IMR-90 (cell line): ENCODE results near the gene VGLL2. TPM values are rescaled to one million over a fixed set of nuclear protein-coding genes. Genes with fewer than 3 reads are reported as not detected.

Source experiments
- ATAC-seq: fragments of 200-7000 bp; cut with Tn5 transposase; 2 replicates; pipeline ENCODE4 v1.9.1; 2020; ENCODE audit warnings: low read depth, mild to moderate bottlenecking, moderate library complexity
- BruUV-seq: library from RNA; stranded (reverse); fragments of 400-500 nt; replicated peaks from 2 replicates; lab custom pipeline; 2021; lab: Mats Ljungman, UMichigan
- CTCF ChIA-PET: fragments of 300-600 bp; formaldehyde crosslinking; extraction: SDS; loops from one replicate; lab custom pipeline; 2021; ENCODE audit warnings: antibody characterized with exemption; lab: Yijun Ruan, JAX
- POLR2A ChIA-PET: fragments of 300-600 bp; sonication (Branson Sonifier 250); formaldehyde crosslinking; loops from one replicate; lab custom pipeline; 2022; ENCODE audit warnings: antibody characterized with exemption; ENCODE audit not compliant: unreplicated experiment; lab: Charles Lee
- DNase-seq: peaks from one replicate; pipeline ENCODE4 v3.0.0; 2013
- H2AFZ ChIP-seq: replicated peaks from 2 replicates; pipeline ENCODE3; 2013; ENCODE audit warnings: low read length, mild to moderate bottlenecking; ENCODE audit not compliant: poor library complexity
- H2AK5ac ChIP-seq: 2 replicates; pipeline ENCODE4 v1.6.1; 2013; ENCODE audit warnings: low read depth, low read length, inconsistent platforms
- H2AK9ac ChIP-seq: replicated peaks from 2 replicates; pipeline ENCODE3; 2013; ENCODE audit warnings: mild to moderate bottlenecking, low read depth, low read length, moderate library complexity; ENCODE audit not compliant: poor library complexity
- H2BK120ac ChIP-seq: 2 replicates; pipeline ENCODE4 v1.6.1; 2013; ENCODE audit warnings: low read depth, low read length, inconsistent platforms
- H2BK15ac ChIP-seq: 3 replicates; pipeline ENCODE4 v1.6.1; 2013; ENCODE audit warnings: low read depth, low read length, inconsistent platforms
- H2BK20ac ChIP-seq: 2 replicates; pipeline ENCODE4 v1.6.1; 2013; ENCODE audit warnings: low read depth, mild to moderate bottlenecking, inconsistent platforms, low read length, moderate library complexity
- H2BK5ac ChIP-seq: 2 replicates; pipeline ENCODE4 v1.6.1; 2013; ENCODE audit warnings: mild to moderate bottlenecking, low read depth, low read length, inconsistent platforms; ENCODE audit not compliant: poor library complexity, severe bottlenecking
- H3K14ac ChIP-seq: replicated peaks from 2 replicates; pipeline ENCODE4 v1.6.1; 2013; ENCODE audit warnings: low read depth, low read length, inconsistent platforms
- H3K18ac ChIP-seq: 2 replicates; pipeline ENCODE4 v1.6.1; 2013; ENCODE audit warnings: low read depth, low read length, control low read depth
- H3K23ac ChIP-seq: 2 replicates; pipeline ENCODE4 v1.6.1; 2013; ENCODE audit warnings: low read depth, low read length, inconsistent platforms
- H3K27ac ChIP-seq: 2 replicates; pipeline ENCODE4 v1.5.1; 2013; ENCODE audit warnings: mild to moderate bottlenecking, control low read depth, low read length; ENCODE audit not compliant: insufficient read depth
- H3K27me3 ChIP-seq: 2 replicates; pipeline ENCODE4 v1.6.1; 2013; ENCODE audit warnings: low read length; ENCODE audit not compliant: control insufficient read depth, insufficient read depth
- H3K36me3 ChIP-seq: 2 replicates; pipeline ENCODE4 v1.6.1; 2013; ENCODE audit warnings: low read length, mixed read lengths; ENCODE audit not compliant: control insufficient read depth, insufficient read depth
- H3K4ac ChIP-seq: 2 replicates; pipeline ENCODE4 v1.6.1; 2013; ENCODE audit warnings: low read depth, low read length, inconsistent platforms
- H3K4me1 ChIP-seq: 2 replicates; pipeline ENCODE4 v1.6.1; 2013; ENCODE audit warnings: low read length, mixed read lengths; ENCODE audit not compliant: control insufficient read depth, insufficient read depth
- H3K4me2 ChIP-seq: 2 replicates; pipeline ENCODE4 v1.6.1; 2013; ENCODE audit warnings: low read depth, mild to moderate bottlenecking, control low read depth, low read length, moderate library complexity
- H3K4me3 ChIP-seq: 2 replicates; pipeline ENCODE4 v1.5.1; 2013; ENCODE audit warnings: low read depth, mild to moderate bottlenecking, control low read depth, low read length, moderate library complexity; ENCODE audit not compliant: insufficient read depth
- H3K56ac ChIP-seq: 2 replicates; pipeline ENCODE4 v1.6.1; 2013; ENCODE audit warnings: low read length, inconsistent platforms; ENCODE audit not compliant: insufficient read depth; ENCODE audit errors: extremely low read depth
- H3K79me1 ChIP-seq, 2 experiments: 2 replicates each; pipeline ENCODE4 v1.6.1; 2013; ENCODE audit warnings: low read length in 2 of 2, inconsistent platforms in 1 of 2, low read depth in 1 of 2
- H3K9ac ChIP-seq: 2 replicates; pipeline ENCODE4 v1.6.1; 2013; ENCODE audit warnings: low read depth, low read length, control low read depth
- H3K9me1 ChIP-seq: 2 replicates; pipeline ENCODE4 v1.6.1; 2013; ENCODE audit warnings: low read length, inconsistent platforms; ENCODE audit not compliant: insufficient read depth
- H3K9me3 ChIP-seq: 2 replicates; pipeline ENCODE4 v1.6.1; 2013; ENCODE audit warnings: low read length; ENCODE audit not compliant: control insufficient read depth, insufficient read depth
- H4K20me1 ChIP-seq: 2 replicates; pipeline ENCODE4 v1.6.1; 2013; ENCODE audit warnings: low read length, inconsistent platforms; ENCODE audit not compliant: insufficient read depth
- H4K5ac ChIP-seq: 2 replicates; pipeline ENCODE4 v1.6.1; 2013; ENCODE audit warnings: mild to moderate bottlenecking, low read depth, low read length, control low read depth
- H4K8ac ChIP-seq, 2 experiments: 2 replicates each; pipeline ENCODE4 v1.6.1; 2013; ENCODE audit warnings: low read depth in 2 of 2, low read length in 2 of 2, control low read depth in 1 of 2, inconsistent platforms in 1 of 2
- H4K91ac ChIP-seq: 2 replicates; pipeline ENCODE4 v1.6.1; 2013; ENCODE audit warnings: low read depth, low read length, inconsistent platforms; ENCODE audit not compliant: insufficient read depth
- BHLHE40 ChIP-seq: fragments of 150-350 bp; IDR thresholded peaks from 2 replicates; pipeline ENCODE4 v1.6.1; 2016; ENCODE audit warnings: mild to moderate bottlenecking, low read depth, low read length
- CEBPB ChIP-seq: IDR thresholded peaks from 2 replicates; pipeline ENCODE4 v1.6.1; 2012; ENCODE audit warnings: low read depth, low read length, improper control_type of control experiment
- CHD1 ChIP-seq: IDR thresholded peaks from 2 replicates; pipeline ENCODE4 v1.6.1; 2012; ENCODE audit warnings: low read depth, low read length, improper control_type of control experiment
- FOS ChIP-seq: fragments of 150-350 bp; IDR thresholded peaks from 2 replicates; pipeline ENCODE4 v1.6.1; 2016; ENCODE audit warnings: low read depth, low read length
- MAFK ChIP-seq: IDR thresholded peaks from 2 replicates; pipeline ENCODE4 v1.6.1; 2012; ENCODE audit warnings: low read depth, low read length, improper control_type of control experiment
- MAZ ChIP-seq: IDR thresholded peaks from 2 replicates; pipeline ENCODE4 v1.6.1; 2012; ENCODE audit warnings: low read depth, mild to moderate bottlenecking, low read length, improper control_type of control experiment, moderate library complexity, borderline replicate concordance
- MXI1 ChIP-seq: IDR thresholded peaks from 2 replicates; pipeline ENCODE4 v1.6.1; 2012; ENCODE audit warnings: low read depth, mild to moderate bottlenecking, low read length, moderate library complexity, borderline replicate concordance
- NFE2L2 ChIP-seq: fragments of 150-350 bp; IDR thresholded peaks from 2 replicates; pipeline ENCODE4 v1.6.1; 2016; ENCODE audit warnings: low read depth, mild to moderate bottlenecking, low read length
- POLR2A ChIP-seq: IDR thresholded peaks from 2 replicates; pipeline ENCODE4 v1.6.1; 2012; ENCODE audit warnings: mild to moderate bottlenecking, low read depth, low read length
- RAD21 ChIP-seq: IDR thresholded peaks from 2 replicates; pipeline ENCODE4 v1.6.1; 2012; ENCODE audit warnings: low read length, improper control_type of control experiment
- RCOR1 ChIP-seq: IDR thresholded peaks from 2 replicates; pipeline ENCODE4 v1.6.1; 2012; ENCODE audit warnings: mild to moderate bottlenecking, low read length, improper control_type of control experiment; ENCODE audit not compliant: insufficient replicate concordance
- RFX5 ChIP-seq: IDR thresholded peaks from 2 replicates; pipeline ENCODE4 v1.8.0; 2012; ENCODE audit warnings: low read depth, mild to moderate bottlenecking, low read length, moderate library complexity
- SMC3 ChIP-seq: fragments of 150-350 bp; IDR thresholded peaks from 2 replicates; pipeline ENCODE4 v1.6.1; 2016; ENCODE audit warnings: low read depth, mild to moderate bottlenecking, antibody characterized with exemption, low read length, moderate library complexity
- WGBS, 2 experiments: methylation state at CpG; one replicate each; pipeline versions ENCODE4 v1.1.5 to v1.1.7; 2013; ENCODE audit warnings: missing lambda C conversion rate in 2 of 2; ENCODE audit not compliant: insufficient read length in 1 of 2; ENCODE audit errors: extremely low coverage in 2 of 2; 5-methylcytosine and 5-hydroxymethylcytosine counted together
- dilution Hi-C: fragments of 300-500 bp; cut with HindIII; formaldehyde crosslinking; loops from one replicate; pipeline ENCODE4 v1.14.3; 2018; ENCODE audit warnings: low sequenced_read_pairs; ENCODE audit not compliant: unreplicated experiment
- in situ Hi-C: fragments of 300-500 bp; cut with MboI; formaldehyde crosslinking; loops from 3 replicates; pipeline ENCODE4 v1.14.3; 2019; ENCODE audit warnings: low sequenced_read_pairs, inconsistent platforms, mixed read lengths
- intact Hi-C: fragments of 100-400 bp; cut with micrococcal nuclease; formaldehyde crosslinking; loops from 2 replicates; pipeline ENCODE4 v1.10.0; 2022
- polyA plus RNA-seq, 3 experiments: library from polyadenylated mRNA; depleted of rRNA; stranded (reverse); fragments of >200 nt; gene quantifications; 2 replicates each; pipeline ENCODE4 v1.2.3, GENCODE V29; 2012; ENCODE audit warnings: low replicate concordance in 1 of 3
- total RNA-seq: library from RNA; depleted of rRNA; stranded (reverse); fragments of >200 nt; gene quantifications from 2 replicates; pipeline ENCODE4 v1.2.3, GENCODE V29; 2012
- TF ChIP-seq, protein P1 (sequence below): fragments of 150-350 bp; IDR thresholded peaks from 2 replicates; pipeline ENCODE4 v1.6.1; 2016; ENCODE audit warnings: low read depth, mild to moderate bottlenecking, low read length, moderate library complexity, borderline replicate concordance
- TF ChIP-seq, protein P2 (sequence below): fragments of 150-350 bp; IDR thresholded peaks from 2 replicates; pipeline ENCODE4 v1.6.1; 2017; ENCODE audit warnings: mild to moderate bottlenecking, antibody characterized with exemption, low read length, low read depth
- TF ChIP-seq, protein P3 (sequence below): conservative IDR thresholded peaks from 2 replicates; pipeline ENCODE4 v1.5.1; 2012; ENCODE audit warnings: mild to moderate bottlenecking, low read depth, low read length, improper control_type of control experiment

Gene VGLL2
- total and polyA plus RNA-seq, 2 of the 4 experiments (the other 2 are of a cell fraction) = not detected

DNA sequence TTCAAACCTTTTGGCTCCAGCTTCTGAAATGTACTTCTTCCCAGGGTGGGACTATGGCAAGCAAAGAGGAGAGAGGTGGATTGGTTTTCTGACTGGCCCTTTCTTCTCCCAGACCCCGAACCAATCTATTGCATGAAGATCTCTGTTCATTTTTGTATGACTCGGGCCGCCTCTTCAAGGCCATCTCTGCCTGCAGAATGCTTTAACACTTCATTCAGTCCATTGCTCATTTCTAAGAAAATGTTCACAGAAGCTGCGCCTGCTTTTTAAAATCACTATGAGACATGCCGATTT, 1.6 kb downstream of the VGLL2 start:
- Histone ChIP-seq H3K27me3 (peaks cover 84% of the 10 kb centered on the region), H2BK120ac (no peak overlapping the region), H3K23ac (no peak overlapping the region), H4K8ac (no peak overlapping the region), H2BK5ac (no peak overlapping the region), H4K5ac (no peak overlapping the region), H3K4me2 (no peak overlapping the region), H2BK15ac (no peak overlapping the region), H2AFZ (no peak overlapping the region), H4K91ac (no peak overlapping the region), H3K4me1 (no peaks in the 10 kb centered on the region; the same call in 1 of the 2 replicates), H2AK5ac (no peak overlapping the region), H4K20me1 (no peaks in the 10 kb centered on the region), H3K79me1 (no peaks in the 10 kb centered on the region), H3K36me3 (no peaks in the 10 kb centered on the region), H2AK9ac (no peak overlapping the region), H3K14ac (no peak overlapping the region), H3K9me3 (peaks cover 4% of the 10 kb centered on the region), H3K56ac (no peak overlapping the region), H3K27ac (no peak overlapping the region), H2BK20ac (no peak overlapping the region), H3K4ac (no peak overlapping the region), H3K4me3 (no peak overlapping the region), H3K18ac (no peak overlapping the region), H3K9me1 (no peaks in the 10 kb centered on the region), H3K9ac (no peak overlapping the region)
- dilution Hi-C loops (no loop called here), intact Hi-C loops (no loop called here), in situ Hi-C loops (no loop called here)
- ATAC-seq (no peak), DNase-seq (no peak)
- no CpG with 5 or more reads among the region's 5 CpGs for WGBS, 2 experiments
- ChIA-PET CTCF (no interaction called here), POLR2A (no interaction called here)
- TF ChIP-seq RAD21 (no peak), NFE2L2 (no peak), SMC3 (no peak), MAFK (no peak), BHLHE40 (no peak), MXI1 (no peak), CHD1 (no peak), RCOR1 (no peak), MAZ (no peak), FOS (no peak), RFX5 (no peak), CEBPB (no peak), POLR2A (no peak)
- TF ChIP-seq, protein P1, sequence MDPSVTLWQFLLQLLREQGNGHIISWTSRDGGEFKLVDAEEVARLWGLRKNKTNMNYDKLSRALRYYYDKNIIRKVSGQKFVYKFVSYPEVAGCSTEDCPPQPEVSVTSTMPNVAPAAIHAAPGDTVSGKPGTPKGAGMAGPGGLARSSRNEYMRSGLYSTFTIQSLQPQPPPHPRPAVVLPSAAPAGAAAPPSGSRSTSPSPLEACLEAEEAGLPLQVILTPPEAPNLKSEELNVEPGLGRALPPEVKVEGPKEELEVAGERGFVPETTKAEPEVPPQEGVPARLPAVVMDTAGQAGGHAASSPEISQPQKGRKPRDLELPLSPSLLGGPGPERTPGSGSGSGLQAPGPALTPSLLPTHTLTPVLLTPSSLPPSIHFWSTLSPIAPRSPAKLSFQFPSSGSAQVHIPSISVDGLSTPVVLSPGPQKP = no peak
- TF ChIP-seq, protein P2, sequence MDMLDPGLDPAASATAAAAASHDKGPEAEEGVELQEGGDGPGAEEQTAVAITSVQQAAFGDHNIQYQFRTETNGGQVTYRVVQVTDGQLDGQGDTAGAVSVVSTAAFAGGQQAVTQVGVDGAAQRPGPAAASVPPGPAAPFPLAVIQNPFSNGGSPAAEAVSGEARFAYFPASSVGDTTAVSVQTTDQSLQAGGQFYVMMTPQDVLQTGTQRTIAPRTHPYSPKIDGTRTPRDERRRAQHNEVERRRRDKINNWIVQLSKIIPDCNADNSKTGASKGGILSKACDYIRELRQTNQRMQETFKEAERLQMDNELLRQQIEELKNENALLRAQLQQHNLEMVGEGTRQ = no peak
- TF ChIP-seq, protein P3, sequence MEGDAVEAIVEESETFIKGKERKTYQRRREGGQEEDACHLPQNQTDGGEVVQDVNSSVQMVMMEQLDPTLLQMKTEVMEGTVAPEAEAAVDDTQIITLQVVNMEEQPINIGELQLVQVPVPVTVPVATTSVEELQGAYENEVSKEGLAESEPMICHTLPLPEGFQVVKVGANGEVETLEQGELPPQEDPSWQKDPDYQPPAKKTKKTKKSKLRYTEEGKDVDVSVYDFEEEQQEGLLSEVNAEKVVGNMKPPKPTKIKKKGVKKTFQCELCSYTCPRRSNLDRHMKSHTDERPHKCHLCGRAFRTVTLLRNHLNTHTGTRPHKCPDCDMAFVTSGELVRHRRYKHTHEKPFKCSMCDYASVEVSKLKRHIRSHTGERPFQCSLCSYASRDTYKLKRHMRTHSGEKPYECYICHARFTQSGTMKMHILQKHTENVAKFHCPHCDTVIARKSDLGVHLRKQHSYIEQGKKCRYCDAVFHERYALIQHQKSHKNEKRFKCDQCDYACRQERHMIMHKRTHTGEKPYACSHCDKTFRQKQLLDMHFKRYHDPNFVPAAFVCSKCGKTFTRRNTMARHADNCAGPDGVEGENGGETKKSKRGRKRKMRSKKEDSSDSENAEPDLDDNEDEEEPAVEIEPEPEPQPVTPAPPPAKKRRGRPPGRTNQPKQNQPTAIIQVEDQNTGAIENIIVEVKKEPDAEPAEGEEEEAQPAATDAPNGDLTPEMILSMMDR = no peak
- no TSS peak for BruUV-seq
